Cerebellar cortex (tissue), 1 donor: Measurements from ENCODE around the gene KLHL22.
"Not testable (repeated sequence)": the region's sequence is repeated elsewhere in the genome, so short reads cannot be mapped to it uniquely, and the experiment has no call there.

Source experiments
- DNase-seq: peaks from one replicate; pipeline ENCODE4 v3.0.0-alpha.2; 2015; ENCODE audit warnings: low spot score

The KLHL22 gene

DNA sequence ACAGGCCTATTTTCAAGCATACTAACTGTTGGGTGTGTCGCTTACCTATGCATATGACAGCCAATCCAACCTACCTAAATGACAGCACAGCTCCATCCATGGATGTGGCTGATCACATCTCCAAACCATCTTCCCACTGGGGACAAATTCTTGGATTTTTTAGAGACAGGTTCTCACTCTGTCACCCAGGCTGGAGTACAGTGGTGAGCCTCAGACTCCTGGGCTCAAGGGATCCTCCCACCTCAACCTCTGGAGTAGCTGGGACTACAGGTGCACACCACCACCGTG is 76.0 kb downstream of the KLHL22 start:
- DNase-seq = no peak

- DNase-seq = peak; percentile 82
Measured at GRCh38 chr22:20418211-20418788, 77.3 kb downstream of the KLHL22 start.

DNA sequence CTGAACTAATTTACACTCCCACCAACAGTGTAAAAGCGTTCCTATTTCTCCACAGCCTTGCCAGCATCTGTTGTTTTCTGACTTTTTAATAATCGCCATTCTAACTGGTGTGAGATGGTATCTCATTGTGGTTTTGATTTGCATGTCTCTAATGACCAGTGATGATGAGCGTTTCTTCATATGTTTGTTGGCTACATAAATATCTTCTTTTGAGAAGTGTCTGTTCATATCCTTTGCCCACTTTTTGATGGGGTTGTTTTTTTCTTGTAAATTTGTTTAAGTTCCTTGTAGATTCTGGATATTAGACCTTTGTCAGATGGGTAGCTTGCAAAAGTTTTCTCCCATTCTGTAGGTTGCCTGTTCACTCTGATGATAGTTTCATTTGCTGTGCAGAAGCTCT is 79.9 kb downstream of the KLHL22 start:
- DNase-seq = not testable (repeated sequence)

GRCh38 chr22:20415241-20415640 is 80.4 kb downstream of the KLHL22 start:
- not testable (repeated sequence) for DNase-seq

DNA sequence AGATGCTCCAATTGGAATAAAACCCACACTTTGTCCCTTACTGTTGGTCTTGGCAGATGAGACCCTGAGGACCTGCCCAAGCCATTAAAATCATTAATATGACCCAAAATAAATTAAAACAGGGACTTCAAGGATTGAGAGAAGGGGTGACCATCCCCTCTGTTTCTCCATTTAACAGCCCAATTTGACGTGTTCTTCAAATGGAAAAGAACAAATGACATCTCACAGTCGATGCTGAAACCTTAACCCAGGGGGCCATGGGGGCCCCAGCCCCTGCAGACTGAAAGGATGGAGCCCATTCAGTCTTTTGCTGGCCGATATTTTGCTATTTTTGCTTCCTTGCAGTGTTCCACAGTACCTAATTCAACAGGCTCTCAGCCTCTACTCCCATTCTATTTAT is 81.1 kb downstream of the KLHL22 start:
- no peak for DNase-seq

GRCh38 chr22:20414059-20414440 is 81.5 kb downstream of the KLHL22 start:
- no peak for DNase-seq

DNA sequence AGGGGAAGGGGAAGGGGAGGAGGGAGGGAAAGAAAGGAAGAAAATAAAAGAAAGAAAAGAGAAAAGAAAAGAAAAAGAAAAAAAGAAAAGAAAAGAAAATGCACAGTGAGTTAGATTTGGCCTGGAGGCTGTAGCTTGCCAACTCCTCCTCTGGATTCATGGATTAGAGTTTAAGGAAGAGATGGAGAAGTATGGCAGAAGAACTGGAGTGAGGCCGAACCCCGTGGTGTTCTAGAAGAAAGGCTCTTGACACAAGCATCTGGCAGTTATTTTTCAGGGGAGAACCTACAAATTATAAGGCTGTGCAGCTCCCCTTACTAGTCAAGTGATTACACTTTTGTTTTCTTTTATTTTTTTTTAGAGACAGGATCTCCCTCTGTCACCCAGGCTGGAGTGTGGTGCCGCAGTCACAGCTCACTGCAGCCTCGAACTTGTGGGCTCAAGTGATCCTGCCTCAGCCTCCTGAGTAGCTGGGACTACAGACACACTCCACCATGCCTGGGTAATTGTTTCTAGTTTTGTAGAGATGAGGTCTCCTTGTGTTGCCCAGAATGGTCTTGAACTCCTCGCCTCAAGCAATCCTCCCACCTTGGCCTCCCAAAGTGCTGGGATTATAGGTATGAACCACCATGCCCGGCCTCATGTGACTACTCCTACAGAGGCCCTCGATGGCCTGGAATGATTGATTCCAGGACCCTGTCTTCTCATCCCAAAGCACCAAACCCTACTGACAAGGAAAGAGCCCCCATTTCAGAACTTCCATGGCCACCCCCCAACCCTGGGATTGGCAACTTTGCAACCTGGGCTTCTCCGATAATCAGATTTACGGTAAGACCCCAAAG is 82.2 kb downstream of the KLHL22 start:
- DNase-seq = no peak

GRCh38 chr22:20412474-20413216 is 83.0 kb downstream of the KLHL22 start:
- DNase-seq = no peak

- not testable (repeated sequence) for DNase-seq
Measured at GRCh38 chr22:20409385-20409784, 86.2 kb downstream of the KLHL22 start.

DNA sequence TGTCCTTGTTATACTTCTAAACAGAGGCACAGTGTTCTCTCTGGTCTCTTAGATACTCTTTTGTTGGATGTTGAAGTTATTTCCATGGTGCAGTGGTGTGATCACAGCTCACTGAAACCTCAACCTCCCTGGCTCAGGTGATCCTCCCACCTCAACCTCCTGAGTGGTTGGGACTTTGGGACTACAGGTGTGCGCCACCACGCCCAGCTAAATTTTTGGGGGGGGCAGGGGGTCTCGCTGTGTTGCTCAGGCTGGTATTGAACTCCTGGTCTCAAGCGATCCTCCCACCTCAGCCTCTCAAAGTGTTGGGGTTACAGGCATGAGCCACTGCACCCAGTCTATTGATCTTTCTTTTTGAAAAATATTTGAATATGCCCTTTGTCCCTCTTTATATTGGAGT is 86.7 kb downstream of the KLHL22 start:
- DNase-seq = no peak

DNA sequence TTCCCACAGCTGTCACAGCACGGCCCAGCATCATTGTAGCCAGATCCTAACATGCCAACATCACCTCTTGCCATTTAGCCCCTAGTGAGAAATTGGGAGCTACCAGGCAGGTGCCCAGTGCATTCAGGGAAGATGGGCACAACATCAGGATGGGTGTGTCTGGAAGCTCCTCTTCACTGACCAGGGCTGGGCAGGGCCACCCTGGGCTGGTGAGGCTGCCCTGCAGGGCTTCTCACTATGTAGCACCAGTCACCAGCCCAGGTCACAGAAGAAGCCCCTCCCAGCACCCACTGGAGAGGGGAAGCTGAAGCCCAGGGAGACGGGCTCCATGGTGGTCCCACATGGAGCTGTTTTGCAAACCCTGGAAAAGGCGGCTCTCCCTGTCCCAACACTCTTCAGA is 87.8 kb downstream of the KLHL22 start:
- DNase-seq = no peak

DNA sequence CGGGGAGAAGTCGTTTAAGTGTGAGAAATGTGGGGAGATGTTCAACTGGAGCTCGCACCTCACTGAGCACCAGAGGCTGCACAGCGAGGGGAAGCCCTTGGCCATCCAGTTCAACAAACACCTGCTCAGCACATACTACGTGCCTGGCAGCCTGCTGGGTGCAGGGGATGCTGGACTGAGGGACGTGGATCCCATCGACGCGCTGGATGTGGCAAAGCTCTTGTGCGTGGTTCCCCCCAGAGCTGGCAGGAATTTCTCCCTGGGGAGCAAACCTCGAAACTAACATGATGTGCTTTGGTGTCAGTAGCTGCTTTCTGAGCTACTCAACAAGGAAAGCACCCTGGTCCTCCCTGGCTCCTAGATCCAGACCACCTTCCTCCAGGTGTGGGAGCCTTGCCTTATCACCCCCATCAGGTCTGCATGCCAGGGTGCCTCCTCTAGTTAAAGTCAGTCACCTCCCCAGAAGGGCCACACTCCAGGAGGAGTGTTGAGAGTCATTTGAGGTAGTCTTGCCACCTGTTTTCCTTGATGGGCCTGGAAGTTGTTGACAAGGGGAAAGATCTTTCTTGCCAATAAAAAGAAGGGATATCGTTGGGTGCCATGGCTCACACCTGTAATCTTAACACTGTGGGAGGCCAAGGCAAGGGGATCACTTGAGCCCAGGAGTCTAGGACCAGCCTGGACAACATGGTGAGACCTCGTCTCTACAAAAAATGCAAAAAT is 88.7 kb downstream of the KLHL22 start:
- DNase-seq = no peak

DNA sequence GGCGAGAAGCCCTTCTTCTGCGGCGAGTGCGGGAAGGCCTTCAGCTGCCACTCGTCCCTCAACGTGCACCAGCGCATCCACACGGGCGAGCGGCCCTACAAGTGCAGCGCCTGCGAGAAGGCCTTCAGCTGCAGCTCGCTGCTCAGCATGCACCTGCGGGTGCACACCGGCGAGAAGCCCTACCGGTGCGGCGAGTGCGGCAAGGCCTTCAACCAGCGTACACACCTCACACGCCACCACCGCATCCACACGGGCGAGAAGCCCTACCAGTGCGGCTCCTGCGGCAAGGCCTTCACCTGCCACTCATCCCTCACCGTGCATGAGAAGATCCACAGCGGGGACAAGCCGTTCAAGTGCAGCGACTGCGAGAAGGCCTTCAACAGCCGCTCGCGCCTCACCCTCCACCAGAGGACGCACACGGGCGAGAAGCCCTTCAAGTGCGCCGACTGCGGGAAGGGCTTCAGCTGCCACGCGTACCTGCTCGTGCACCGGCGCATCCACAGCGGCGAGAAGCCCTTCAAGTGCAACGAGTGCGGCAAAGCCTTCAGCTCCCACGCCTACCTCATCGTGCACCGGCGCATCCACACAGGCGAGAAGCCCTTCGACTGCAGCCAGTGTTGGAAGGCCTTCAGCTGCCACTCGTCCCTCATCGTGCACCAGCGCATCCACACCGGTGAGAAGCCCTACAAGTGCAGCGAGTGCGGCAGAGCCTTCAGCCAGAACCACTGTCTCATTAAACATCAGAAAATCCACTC is 89.5 kb downstream of the KLHL22 start:
- DNase-seq = no peak

DNA sequence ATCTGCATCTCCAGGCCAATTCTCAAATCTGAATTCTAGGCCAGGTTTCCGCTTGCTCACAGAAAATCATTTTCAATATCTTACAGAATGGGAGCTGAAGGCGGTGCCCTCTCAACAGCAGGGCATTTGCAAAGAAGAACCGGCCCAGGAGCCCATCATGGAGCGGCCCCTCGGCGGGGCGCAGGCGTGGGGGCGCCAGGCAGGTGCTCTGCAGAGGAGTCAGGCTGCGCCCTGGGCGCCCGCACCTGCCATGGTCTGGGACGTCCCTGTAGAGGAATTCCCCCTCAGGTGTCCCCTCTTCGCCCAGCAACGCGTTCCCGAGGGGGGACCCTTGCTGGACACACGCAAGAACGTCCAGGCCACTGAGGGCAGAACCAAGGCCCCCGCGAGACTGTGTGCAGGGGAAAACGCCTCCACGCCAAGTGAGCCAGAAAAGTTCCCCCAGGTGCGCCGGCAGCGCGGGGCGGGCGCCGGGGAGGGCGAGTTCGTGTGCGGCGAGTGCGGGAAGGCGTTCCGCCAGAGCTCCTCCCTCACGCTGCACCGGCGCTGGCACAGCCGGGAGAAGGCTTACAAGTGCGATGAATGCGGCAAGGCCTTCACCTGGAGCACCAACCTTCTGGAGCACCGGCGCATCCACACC is 90.2 kb downstream of the KLHL22 start:
- no peak for DNase-seq

DNA sequence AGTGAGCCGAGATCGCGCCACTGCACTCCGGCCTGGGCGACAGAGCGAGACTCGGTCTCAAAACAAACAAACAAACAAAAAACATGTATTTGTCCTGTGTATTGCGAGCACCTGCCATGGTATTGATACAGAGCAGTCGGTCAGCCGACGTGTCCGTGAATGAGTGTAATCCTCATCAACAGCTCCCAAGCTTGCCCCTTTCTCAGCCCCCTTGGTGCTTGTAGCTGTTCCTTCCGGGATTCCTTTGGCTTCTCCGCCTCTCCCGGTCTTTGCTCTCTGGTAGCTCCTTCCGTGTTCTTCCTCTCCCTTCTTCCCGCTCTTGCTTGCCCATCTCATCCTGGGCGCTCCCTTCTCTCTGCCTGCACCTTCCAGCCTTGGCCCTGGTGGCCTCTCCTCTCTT is 90.7 kb downstream of the KLHL22 start:
- DNase-seq = no peak

- no peak for DNase-seq
Measured at GRCh38 chr22:20403779-20404140, 91.8 kb downstream of the KLHL22 start.

DNA sequence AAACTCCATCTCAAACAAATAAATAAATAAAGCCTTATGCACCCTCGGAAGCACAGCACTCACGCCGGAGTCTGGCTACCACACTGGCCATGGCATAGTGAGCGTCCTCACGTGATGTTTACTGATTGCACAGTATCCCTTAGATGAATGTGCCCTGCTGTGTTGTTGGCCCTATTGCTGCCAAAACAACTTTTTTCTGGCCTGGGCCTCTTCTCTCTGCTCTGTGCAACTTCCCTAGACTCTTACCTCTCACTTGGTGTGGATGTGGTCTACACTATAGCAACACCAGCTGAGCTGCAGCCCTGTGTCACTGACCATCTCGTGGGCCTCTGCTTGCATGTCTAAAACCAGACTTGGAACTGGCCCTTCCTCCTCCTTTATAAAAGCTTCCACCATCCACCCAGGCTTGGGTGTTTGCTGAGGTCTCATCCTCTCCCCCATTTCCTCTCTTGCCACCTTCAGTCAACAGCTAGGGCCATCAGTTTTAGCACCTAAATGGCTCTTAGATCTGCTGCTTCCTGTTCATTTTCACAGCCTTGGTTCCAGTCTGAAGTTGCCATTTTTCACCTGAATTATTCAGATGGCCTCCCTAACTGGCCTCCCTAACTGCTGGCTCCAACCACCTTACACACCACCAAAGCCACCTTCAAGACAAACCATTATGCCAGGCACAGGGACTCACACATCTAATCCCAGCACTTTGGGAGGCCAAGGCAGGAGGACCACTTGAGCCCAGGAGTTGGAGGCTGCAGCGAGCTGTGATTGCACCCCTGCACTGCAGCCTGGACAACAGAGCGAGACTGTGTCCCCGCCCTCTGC is 92.4 kb downstream of the KLHL22 start:
- no peak for DNase-seq

GRCh38 chr22:20401376-20402014 is 94.1 kb downstream of the KLHL22 start:
- DNase-seq = no peak

DNA sequence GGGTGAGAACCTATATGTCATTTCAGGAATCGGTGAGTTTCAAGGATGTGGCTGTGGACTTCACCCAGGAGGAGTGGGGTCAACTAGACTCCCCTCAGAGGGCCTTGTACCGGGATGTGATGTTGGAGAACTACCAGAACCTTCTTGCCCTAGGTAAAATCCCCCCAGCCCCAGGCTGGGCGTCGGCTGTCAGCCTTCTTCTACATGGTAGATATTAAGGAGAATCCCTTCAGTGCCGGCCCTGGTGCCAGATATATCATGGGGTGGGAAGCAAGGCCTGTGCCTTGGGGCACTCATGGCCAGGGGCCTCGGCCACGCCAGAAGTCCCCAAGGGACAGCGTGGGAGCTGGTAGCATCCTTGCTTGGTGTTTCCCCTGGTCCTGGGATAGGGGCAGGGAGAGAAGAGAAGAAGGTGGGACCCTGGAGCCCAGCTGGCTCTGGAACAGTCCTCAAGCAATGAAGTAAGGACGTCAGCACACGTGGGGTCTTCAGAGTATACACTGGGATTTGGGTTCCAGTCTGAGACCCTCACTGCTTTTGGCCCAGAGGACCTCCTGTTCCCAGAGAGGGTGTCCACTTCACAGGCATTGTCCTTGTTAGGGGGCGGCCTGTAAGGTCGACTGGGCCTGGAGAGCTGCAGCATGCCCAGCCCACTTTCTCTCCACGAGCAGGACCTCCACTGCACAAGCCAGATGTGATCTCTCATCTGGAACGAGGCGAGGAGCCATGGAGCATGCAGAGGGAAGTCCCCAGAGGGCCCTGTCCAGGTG is 94.8 kb downstream of the KLHL22 start:
- DNase-seq = no peak
